HG03575 (cell line): ENCODE data around the gene NBAS.

ENCODE experiments used
- ATAC-seq: cut with Tn5 transposase; IDR thresholded peaks from one replicate; pipeline ENCODE4 v1.9.1; 2021; ENCODE audit not compliant: unreplicated experiment, insufficient number of reproducible peaks, low FRiP score; ENCODE audit errors: extremely low read depth

Gene NBAS

GRCh38 chr2:15593327-15593705 is 32.2 kb upstream of the NBAS start:
- no peak for ATAC-seq

GRCh38 chr2:15591692-15592463 is 30.7 kb upstream of the NBAS start, which contains the start of gene DDX1:
DDX1 (plus strand) TSS chr2:15591868; CDS start chr2:15591934, 66 bp downstream.
- ATAC-seq = peak; percentile 82

- ATAC-seq = no peak
Measured at GRCh38 chr2:15591373-15591691, 30.2 kb upstream of the NBAS start.

GRCh38 chr2:15588329-15588919 is 27.3 kb upstream of the NBAS start:
- ATAC-seq = no peak

GRCh38 chr2:15584767-15585469 is 23.8 kb upstream of the NBAS start:
- no peak for ATAC-seq

- no peak for ATAC-seq
Measured at GRCh38 chr2:15584316-15584715, 23.2 kb upstream of the NBAS start.

DNA sequence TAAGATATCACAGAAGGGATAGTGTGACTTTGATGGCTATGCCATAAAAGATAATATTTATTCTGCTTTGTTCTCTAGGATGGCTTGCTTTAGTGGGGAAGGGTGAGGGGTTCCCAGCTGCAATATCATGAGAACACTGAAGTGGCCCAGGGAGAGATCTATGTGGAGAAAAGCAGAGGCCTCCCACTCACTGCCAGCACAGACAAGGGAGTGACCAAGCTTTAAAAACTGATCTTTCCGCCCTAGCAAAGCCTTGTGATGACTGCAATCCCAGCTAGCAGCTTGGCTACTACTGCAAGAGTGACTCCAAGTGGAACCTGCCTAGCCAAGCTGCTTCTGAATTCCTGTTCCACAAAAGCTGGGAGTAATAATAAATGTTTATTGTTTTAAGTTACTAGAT is 22.7 kb upstream of the NBAS start:
- no peak for ATAC-seq

- ATAC-seq = no peak
Measured at GRCh38 chr2:15582710-15583357, 21.7 kb upstream of the NBAS start.

GRCh38 chr2:15580451-15580850 is 19.3 kb upstream of the NBAS start:
- ATAC-seq = no peak

GRCh38 chr2:15579641-15580040 is 18.5 kb upstream of the NBAS start:
- ATAC-seq = no peak

- ATAC-seq = peak; percentile 81
Measured at GRCh38 chr2:15577071-15577735, 16.1 kb upstream of the NBAS start.

GRCh38 chr2:15571729-15572128 is 10.6 kb upstream of the NBAS start:
- no peak for ATAC-seq

- ATAC-seq = no peak
Measured at GRCh38 chr2:15570104-15570503, 9.0 kb upstream of the NBAS start.

DNA sequence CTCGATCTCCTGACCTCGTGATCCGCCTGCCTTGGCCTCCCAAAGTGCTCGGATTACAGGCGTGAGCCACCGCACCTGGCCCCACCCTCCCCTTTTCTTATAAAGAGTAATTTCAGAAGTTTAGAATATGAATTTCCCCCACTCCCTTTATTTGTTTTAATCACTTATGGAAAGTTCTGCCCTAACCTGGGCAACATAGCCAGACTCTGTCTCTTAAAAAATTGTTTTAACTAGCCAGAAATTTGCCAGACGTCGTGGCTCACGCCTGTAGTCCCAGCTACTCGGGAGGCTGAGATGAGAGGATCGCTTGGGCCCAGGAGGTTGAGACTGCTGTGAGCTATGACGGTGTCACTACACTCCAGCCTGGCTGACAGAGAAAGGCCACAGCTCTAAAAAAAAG is 7.7 kb upstream of the NBAS start:
- no peak for ATAC-seq

DNA sequence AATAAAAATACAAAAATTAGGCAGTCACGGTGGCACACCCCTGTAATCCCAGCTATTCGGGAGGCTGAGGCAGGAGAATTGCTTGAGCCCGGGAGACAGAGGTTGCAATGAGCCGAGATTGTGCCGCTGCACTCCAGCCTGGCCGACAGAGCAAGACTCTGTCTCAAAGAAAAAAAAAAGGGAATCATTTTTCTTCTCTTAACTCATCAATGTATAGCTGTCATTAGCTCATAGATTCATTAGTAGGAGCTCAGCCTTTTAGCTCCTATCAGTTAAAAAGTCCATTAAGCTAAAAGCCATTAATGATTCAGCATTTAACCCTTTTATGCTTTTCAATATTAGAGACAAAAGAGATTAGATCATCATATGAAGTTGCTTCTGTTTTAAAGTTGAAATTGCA is 5.8 kb upstream of the NBAS start:
- ATAC-seq = no peak

- ATAC-seq = no peak
Measured at GRCh38 chr2:15565994-15566671, 5.0 kb upstream of the NBAS start.

DNA sequence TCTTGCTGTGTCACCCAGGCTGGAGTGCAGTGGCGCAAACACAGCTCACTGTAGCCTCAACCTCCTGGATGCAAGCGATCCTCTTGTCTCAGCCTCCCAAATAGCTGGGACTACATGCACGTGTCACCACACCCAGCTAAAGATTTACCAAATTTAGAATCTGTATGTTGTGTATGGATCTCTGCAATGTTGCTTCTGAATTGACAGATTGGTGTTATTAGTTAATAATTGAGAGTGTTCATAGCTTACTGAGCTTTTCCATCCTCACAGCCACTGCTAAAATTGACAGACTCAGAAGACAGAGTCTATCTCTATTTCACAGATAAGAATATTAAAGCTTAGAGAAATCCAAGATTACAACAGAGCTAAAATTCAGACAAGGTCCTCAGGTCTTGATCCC is 4.3 kb upstream of the NBAS start:
- ATAC-seq = no peak

DNA sequence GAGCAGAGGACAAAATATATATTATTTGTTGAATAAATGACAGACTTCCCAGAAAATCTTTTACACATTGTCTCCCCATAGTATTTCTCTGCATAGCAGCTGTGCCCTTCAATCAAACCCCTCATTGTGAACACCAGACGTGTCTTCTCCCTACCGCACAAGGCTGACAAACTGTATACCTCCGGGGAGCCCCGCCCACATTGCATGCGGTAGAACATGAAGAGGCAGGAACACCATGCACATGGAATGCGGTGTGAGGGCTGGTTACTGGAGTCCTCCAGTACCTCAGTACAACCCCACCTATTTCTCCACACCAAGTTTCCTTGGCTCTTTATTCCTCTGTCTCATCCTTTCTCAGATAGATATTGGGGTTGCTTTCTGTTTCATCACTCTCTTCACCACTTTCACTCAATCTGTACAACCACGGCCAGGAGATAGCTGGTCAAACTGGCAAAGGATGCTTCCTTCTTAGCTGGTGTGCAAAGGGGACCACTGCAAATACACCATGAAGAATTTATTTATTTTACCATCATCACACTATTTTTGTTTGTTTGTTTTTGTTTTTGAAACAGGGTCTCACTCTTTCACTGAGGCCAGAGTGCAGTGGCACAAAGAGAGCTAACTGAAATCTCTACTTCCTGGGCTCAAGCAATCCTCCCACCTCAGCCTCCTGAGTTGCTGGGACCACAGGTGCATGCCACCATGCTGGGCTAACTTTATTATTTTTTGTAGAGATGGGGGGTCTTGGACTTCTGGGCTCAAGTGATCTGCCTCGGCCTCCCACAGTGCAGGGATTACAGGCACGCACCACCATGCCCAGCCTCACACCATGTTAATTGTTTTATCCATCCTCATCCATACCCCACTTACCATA is 2.3 kb upstream of the NBAS start:
- no peak for ATAC-seq
